ENCODE measurements around the gene GGCT.
A peak's percentile ranks its signal among the peaks of the same experiment; 100 is the strongest.

GGCT gene

GRCh38 chr7:30470771-30471170, 33.9 kb downstream of the GGCT start:
- in situ Hi-C loops (cut with HindIII; ENCODE audit: low pct_ligation_motif_present, low sequenced_read_pairs), result no loop called here
- peak overlapping the region; percentile 85 for H3K27ac ChIP-seq
- no peaks in the 10 kb centered on the region for H3K36me3 ChIP-seq (replicated peaks)
- H3K4me3 ChIP-seq (ENCODE audit: low read depth, low read length), result no peak overlapping the region
- no peaks in the 10 kb centered on the region for H3K27me3 ChIP-seq (replicated peaks)
- TF ChIP-seq, protein P1, sequence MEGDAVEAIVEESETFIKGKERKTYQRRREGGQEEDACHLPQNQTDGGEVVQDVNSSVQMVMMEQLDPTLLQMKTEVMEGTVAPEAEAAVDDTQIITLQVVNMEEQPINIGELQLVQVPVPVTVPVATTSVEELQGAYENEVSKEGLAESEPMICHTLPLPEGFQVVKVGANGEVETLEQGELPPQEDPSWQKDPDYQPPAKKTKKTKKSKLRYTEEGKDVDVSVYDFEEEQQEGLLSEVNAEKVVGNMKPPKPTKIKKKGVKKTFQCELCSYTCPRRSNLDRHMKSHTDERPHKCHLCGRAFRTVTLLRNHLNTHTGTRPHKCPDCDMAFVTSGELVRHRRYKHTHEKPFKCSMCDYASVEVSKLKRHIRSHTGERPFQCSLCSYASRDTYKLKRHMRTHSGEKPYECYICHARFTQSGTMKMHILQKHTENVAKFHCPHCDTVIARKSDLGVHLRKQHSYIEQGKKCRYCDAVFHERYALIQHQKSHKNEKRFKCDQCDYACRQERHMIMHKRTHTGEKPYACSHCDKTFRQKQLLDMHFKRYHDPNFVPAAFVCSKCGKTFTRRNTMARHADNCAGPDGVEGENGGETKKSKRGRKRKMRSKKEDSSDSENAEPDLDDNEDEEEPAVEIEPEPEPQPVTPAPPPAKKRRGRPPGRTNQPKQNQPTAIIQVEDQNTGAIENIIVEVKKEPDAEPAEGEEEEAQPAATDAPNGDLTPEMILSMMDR (IDR thresholded peaks at IDR 0.05; ENCODE audit: low read depth, low read length, missing control alignments), result no peak
- peak; percentile 85 for DNase-seq

DNA sequence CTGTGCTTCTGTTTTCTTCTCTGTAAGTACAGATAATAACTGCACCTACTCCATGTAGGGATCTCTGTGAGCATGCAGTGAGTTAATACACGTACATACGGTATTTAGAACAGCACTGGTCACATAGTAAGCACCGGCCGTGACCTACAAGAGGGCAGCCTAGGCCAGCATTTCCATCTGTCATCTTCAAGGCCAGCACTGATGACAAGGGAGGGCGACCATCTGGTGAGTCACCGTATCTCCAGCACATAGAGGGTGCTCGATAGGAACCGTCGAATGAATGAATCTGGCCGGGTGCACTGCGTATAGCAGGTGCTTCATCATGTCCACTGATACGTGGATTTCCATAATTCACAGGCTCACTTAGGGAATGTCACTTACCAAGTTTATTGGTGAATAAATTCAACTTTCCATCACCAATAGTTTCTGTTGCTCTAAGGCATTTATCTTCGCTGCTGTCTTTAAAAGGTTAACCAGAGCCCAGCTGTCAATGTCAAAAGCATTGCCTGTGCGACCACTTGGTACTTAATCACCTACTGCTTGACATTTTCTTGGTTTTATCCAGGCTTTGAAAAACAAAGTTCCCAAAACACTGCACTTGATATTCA, 34.4 kb downstream of the GGCT start:
- H3K27ac ChIP-seq, result peak overlapping the region; percentile 85
- H3K36me3 ChIP-seq (replicated peaks), result no peaks in the 10 kb centered on the region
- TF ChIP-seq, protein P1 (IDR thresholded peaks at IDR 0.05; ENCODE audit: low read depth, low read length, missing control alignments), result no peak
- in situ Hi-C loops (cut with HindIII; ENCODE audit: low pct_ligation_motif_present, low sequenced_read_pairs), result no loop called here
- H3K4me3 ChIP-seq (ENCODE audit: low read depth, low read length), result no peak overlapping the region
- DNase-seq, result peak; percentile 43
- no peaks in the 10 kb centered on the region for H3K27me3 ChIP-seq (replicated peaks)

GRCh38 chr7:30469303-30469702, 35.3 kb downstream of the GGCT start:
- peak; percentile 100 for DNase-seq
- in situ Hi-C loops (cut with HindIII; ENCODE audit: low pct_ligation_motif_present, low sequenced_read_pairs), result no loop called here
- H3K27me3 ChIP-seq (replicated peaks), result no peaks in the 10 kb centered on the region
- peak overlapping the region; percentile 85 for H3K27ac ChIP-seq
- TF ChIP-seq, protein P1 (IDR thresholded peaks at IDR 0.05; ENCODE audit: low read depth, low read length, missing control alignments), result peak; percentile 72
- H3K4me3 ChIP-seq (ENCODE audit: low read depth, low read length), result no peak overlapping the region
- no peaks in the 10 kb centered on the region for H3K36me3 ChIP-seq (replicated peaks)

- in situ Hi-C loops (cut with HindIII; ENCODE audit: low pct_ligation_motif_present, low sequenced_read_pairs), result no loop called here
- no peak overlapping the region for H3K4me3 ChIP-seq (ENCODE audit: low read depth, low read length)
These were observed 35.8 kb downstream of the GGCT start for GRCh38 chr7:30468791-30469190.

GRCh38 chr7:30468041-30468440, 36.6 kb downstream of the GGCT start:
- H3K27ac ChIP-seq, result no peak overlapping the region
- in situ Hi-C loops (cut with HindIII; ENCODE audit: low pct_ligation_motif_present, low sequenced_read_pairs), result no loop called here
- DNase-seq, result no peak
- TF ChIP-seq, protein P1 (IDR thresholded peaks at IDR 0.05; ENCODE audit: low read depth, low read length, missing control alignments), result no peak
- H3K4me3 ChIP-seq (ENCODE audit: low read depth, low read length), result no peak overlapping the region
- H3K36me3 ChIP-seq (replicated peaks), result no peaks in the 10 kb centered on the region
- H3K27me3 ChIP-seq (replicated peaks), result no peaks in the 10 kb centered on the region

More at GRCh38 chr7:30468791-30469190, 35.8 kb downstream of the GGCT start:
- no peaks in the 10 kb centered on the region for H3K36me3 ChIP-seq (replicated peaks)
- H3K27ac ChIP-seq, result peak overlapping the region; percentile 73
- DNase-seq, result no peak
- no peaks in the 10 kb centered on the region for H3K27me3 ChIP-seq (replicated peaks)
- TF ChIP-seq, protein P1 (IDR thresholded peaks at IDR 0.05; ENCODE audit: low read depth, low read length, missing control alignments), result no peak

- TF ChIP-seq, protein P1 (IDR thresholded peaks at IDR 0.05; ENCODE audit: low read depth, low read length, missing control alignments), result no peak
These were observed 37.4 kb downstream of the GGCT start for GRCh38 chr7:30467271-30467670.

More at GRCh38 chr7:30467271-30467670, 37.4 kb downstream of the GGCT start:
- no peak overlapping the region for H3K27ac ChIP-seq
- in situ Hi-C loops (cut with HindIII; ENCODE audit: low pct_ligation_motif_present, low sequenced_read_pairs), result no loop called here
- no peak overlapping the region for H3K4me3 ChIP-seq (ENCODE audit: low read depth, low read length)
- H3K27me3 ChIP-seq (replicated peaks), result no peaks in the 10 kb centered on the region
- DNase-seq, result no peak
- no peaks in the 10 kb centered on the region for H3K36me3 ChIP-seq (replicated peaks)

Measured in brain microvascular endothelial cell (primary cell).